Mesenchymal stem cell (in vitro differentiated cells and primary cell): ENCODE data around the gene MACROD2.

Experiments
- DNase-seq: peaks from one replicate; pipeline ENCODE4 v3.0.0-alpha.2; 2013
- H2AFZ ChIP-seq: one replicate; pipeline ENCODE4 v1.6.1; 2013; ENCODE audit warnings: low read depth, mild to moderate bottlenecking, control low read depth, inconsistent platforms, low read length, moderate library complexity
- H2AK5ac ChIP-seq: 2 replicates; pipeline ENCODE4 v1.6.1; 2013; ENCODE audit warnings: low read length, moderate library complexity, mild to moderate bottlenecking, inconsistent platforms; ENCODE audit not compliant: severe bottlenecking
- H2BK120ac ChIP-seq: one replicate; pipeline ENCODE4 v1.6.1; 2013; ENCODE audit warnings: low read depth, mild to moderate bottlenecking, inconsistent platforms, low read length, moderate library complexity
- H2BK12ac ChIP-seq, 2 experiments: one replicate each; pipeline ENCODE4 v1.6.1; 2013; ENCODE audit warnings: inconsistent platforms in 2 of 2, low read length in 2 of 2, mild to moderate bottlenecking in 2 of 2, moderate library complexity in 2 of 2, control low read depth in 1 of 2
- H2BK15ac ChIP-seq: one replicate; pipeline ENCODE4 v1.6.1; 2013; ENCODE audit warnings: mild to moderate bottlenecking, low read depth, inconsistent platforms; ENCODE audit not compliant: poor library complexity, severe bottlenecking
- H2BK5ac ChIP-seq: 2 replicates; pipeline ENCODE4 v1.6.1; 2013; ENCODE audit warnings: low read depth, mild to moderate bottlenecking, low read length, control low read depth, inconsistent platforms; ENCODE audit not compliant: poor library complexity, severe bottlenecking
- H3K14ac ChIP-seq, 2 experiments: one replicate each; pipeline ENCODE4 v1.6.1; 2013; ENCODE audit warnings: inconsistent platforms in 2 of 2, low read length in 2 of 2, control low read depth in 1 of 2, mild to moderate bottlenecking in 1 of 2, moderate library complexity in 1 of 2
- H3K18ac ChIP-seq, 2 experiments: one replicate each; pipeline ENCODE4 v1.6.1; 2013; ENCODE audit warnings: inconsistent platforms in 2 of 2, low read length in 2 of 2, control low read depth in 1 of 2, low read depth in 1 of 2, mild to moderate bottlenecking in 1 of 2
- H3K23ac ChIP-seq, 2 experiments: one replicate each; pipeline ENCODE4 v1.6.1; 2013; ENCODE audit warnings: inconsistent platforms in 2 of 2, low read length in 2 of 2, mild to moderate bottlenecking in 2 of 2, moderate library complexity in 2 of 2, control low read depth in 1 of 2
- H3K27ac ChIP-seq: 2 replicates; pipeline ENCODE4 v1.5.1; 2013; ENCODE audit warnings: mild to moderate bottlenecking, moderate library complexity, low read length, control low read depth, inconsistent platforms; ENCODE audit not compliant: poor library complexity, severe bottlenecking
- H3K27me3 ChIP-seq, 2 experiments: 2 replicates each; pipeline versions ENCODE4 v1.6.1 to v1.7.0; 2013; ENCODE audit warnings: low read length in 2 of 2, mild to moderate bottlenecking in 2 of 2, moderate library complexity in 2 of 2, control low read depth in 1 of 2, inconsistent platforms in 1 of 2; ENCODE audit not compliant: control insufficient read depth in 1 of 2, insufficient read depth in 1 of 2
- H3K36me3 ChIP-seq, 2 experiments: 2 replicates each; pipeline versions ENCODE4 v1.6.1 to v1.7.0; 2013; ENCODE audit warnings: low read length in 2 of 2, control low read depth in 1 of 2, inconsistent platforms in 1 of 2, low read depth in 1 of 2, mild to moderate bottlenecking in 1 of 2; ENCODE audit not compliant: insufficient read depth in 2 of 2, control insufficient read depth in 1 of 2
- H3K4ac ChIP-seq, 2 experiments: one replicate each; pipeline ENCODE4 v1.6.1; 2013; ENCODE audit warnings: inconsistent platforms in 2 of 2, low read length in 2 of 2, mild to moderate bottlenecking in 2 of 2, moderate library complexity in 2 of 2, control low read depth in 1 of 2, low read depth in 1 of 2
- H3K4me1 ChIP-seq: 2 replicates; pipeline ENCODE4 v1.6.1; 2013; ENCODE audit warnings: low read depth, low read length, control low read depth; ENCODE audit not compliant: control insufficient read depth, insufficient read depth
- H3K4me2 ChIP-seq: 2 replicates; pipeline ENCODE4 v1.6.1; 2013; ENCODE audit warnings: low read length, mild to moderate bottlenecking, inconsistent platforms; ENCODE audit not compliant: poor library complexity, severe bottlenecking
- H3K4me3 ChIP-seq, 2 experiments: 2 replicates each; pipeline versions ENCODE4 v1.5.1 to v1.7.0; 2013; ENCODE audit warnings: low read length in 2 of 2, mild to moderate bottlenecking in 2 of 2, control low read depth in 1 of 2, low read depth in 1 of 2; ENCODE audit not compliant: insufficient read depth in 1 of 2
- H3K79me1 ChIP-seq: replicated peaks from 2 replicates; pipeline ENCODE4 v1.6.1; 2013; ENCODE audit warnings: mild to moderate bottlenecking, control low read depth, low read length, inconsistent platforms; ENCODE audit not compliant: poor library complexity, severe bottlenecking
- H3K9ac ChIP-seq: 2 replicates; pipeline ENCODE4 v1.7.0; 2013; ENCODE audit warnings: mild to moderate bottlenecking, low read length, moderate library complexity
- H3K9me3 ChIP-seq: 2 replicates; pipeline ENCODE4 v1.7.0; 2013; ENCODE audit warnings: mild to moderate bottlenecking, low read length; ENCODE audit not compliant: control insufficient read depth
- H4K8ac ChIP-seq: one replicate; pipeline ENCODE4 v1.6.1; 2013; ENCODE audit warnings: inconsistent platforms, mild to moderate bottlenecking, low read length, moderate library complexity
- H4K91ac ChIP-seq: one replicate; pipeline ENCODE4 v1.6.1; 2013; ENCODE audit warnings: mild to moderate bottlenecking, low read length, inconsistent platforms
- WGBS: methylation state at CpG from one replicate; pipeline ENCODE4 v1.1.7; 2013; ENCODE audit warnings: mixed read lengths; 5-methylcytosine and 5-hydroxymethylcytosine counted together

Gene MACROD2

GRCh38 chr20:16013631-16014030, 2018.3 kb downstream of the MACROD2 start:
- Histone ChIP-seq H3K4me2 (no peak overlapping the region), H3K9me3 (peaks cover 4% of the 10 kb centered on the region), H3K27ac (no peak overlapping the region), H3K36me3 (no peaks in the 10 kb centered on the region), H2BK120ac (no peak overlapping the region), H4K8ac (no peak overlapping the region), H3K4ac (no peak overlapping the region), H3K23ac (no peak overlapping the region), H2AK5ac (no peak overlapping the region), H2AFZ (no peak overlapping the region), H2BK5ac (no peak overlapping the region), H3K18ac (no peak overlapping the region), H4K91ac (no peak overlapping the region), H2BK15ac (no peak overlapping the region), H3K27me3 (no peaks in the 10 kb centered on the region), H3K79me1 (peaks cover 1% of the 10 kb centered on the region), H3K4me3 (no peak overlapping the region), H3K14ac (no peak overlapping the region), H2BK12ac (no peak overlapping the region), H3K9ac (no peak overlapping the region), H3K4me1 (peaks cover 7% of the 10 kb centered on the region)
- no peak for DNase-seq
- 85% methylated on average over 3 of the region's 4 CpGs for WGBS

GRCh38 chr20:16014436-16014835, 2019.1 kb downstream of the MACROD2 start:
- H3K4me2 ChIP-seq: no peak overlapping the region
- no peak overlapping the region for H3K14ac ChIP-seq
- H3K9ac ChIP-seq: no peak overlapping the region
- H4K8ac ChIP-seq: no peak overlapping the region
- 65% methylated on average over 1 of the region's 2 CpGs for WGBS
- H3K27ac ChIP-seq: no peak overlapping the region
- no peak overlapping the region for H4K91ac ChIP-seq
- H3K18ac ChIP-seq: no peak overlapping the region
- H2AK5ac ChIP-seq: peak overlapping the region; percentile 49
- no peak overlapping the region for H2BK12ac ChIP-seq
- H3K4me3 ChIP-seq: no peak overlapping the region
- H3K4ac ChIP-seq: no peak overlapping the region
- peaks cover 4% of the 10 kb centered on the region for H3K9me3 ChIP-seq
- no peak overlapping the region for H2BK120ac ChIP-seq
- no peaks in the 10 kb centered on the region for H3K27me3 ChIP-seq
- H3K4me1 ChIP-seq: peaks cover 7% of the 10 kb centered on the region
- no peak overlapping the region for H2BK15ac ChIP-seq
- no peak for DNase-seq
- H3K79me1 ChIP-seq: peaks cover 1% of the 10 kb centered on the region
- H2AFZ ChIP-seq: no peak overlapping the region
- no peak overlapping the region for H3K23ac ChIP-seq
- no peaks in the 10 kb centered on the region for H3K36me3 ChIP-seq
- no peak overlapping the region for H2BK5ac ChIP-seq

GRCh38 chr20:16017656-16018055, 2022.3 kb downstream of the MACROD2 start:
- no peak overlapping the region for H3K9ac ChIP-seq
- H3K4ac ChIP-seq: no peak overlapping the region
- no peak overlapping the region for H3K23ac ChIP-seq
- no peak overlapping the region for H3K18ac ChIP-seq
- no peak overlapping the region for H2AFZ ChIP-seq
- no peak overlapping the region for H3K14ac ChIP-seq
- H3K4me2 ChIP-seq: no peak overlapping the region
- H2BK12ac ChIP-seq: no peak overlapping the region
- H2BK120ac ChIP-seq: no peak overlapping the region
- no peaks in the 10 kb centered on the region for H3K36me3 ChIP-seq
- no peaks in the 10 kb centered on the region for H3K27me3 ChIP-seq
- peaks cover 11% of the 10 kb centered on the region for H3K4me1 ChIP-seq
- no peaks in the 10 kb centered on the region for H3K9me3 ChIP-seq
- no peak overlapping the region for H2BK5ac ChIP-seq
- WGBS: no CpG with 5 or more reads among the region's 1 CpG
- no peak overlapping the region for H4K8ac ChIP-seq
- H4K91ac ChIP-seq: no peak overlapping the region
- H2AK5ac ChIP-seq: no peak overlapping the region
- no peak for DNase-seq
- no peaks in the 10 kb centered on the region for H3K79me1 ChIP-seq
- peak overlapping the region; percentile 18 for H3K27ac ChIP-seq
- H3K4me3 ChIP-seq: no peak overlapping the region
- no peak overlapping the region for H2BK15ac ChIP-seq

- H3K4me3 ChIP-seq: no peak overlapping the region
These were observed 2023.6 kb downstream of the MACROD2 start for GRCh38 chr20:16018881-16019280.

More at GRCh38 chr20:16018881-16019280, 2023.6 kb downstream of the MACROD2 start:
- Histone ChIP-seq H3K23ac (no peak overlapping the region), H4K8ac (no peak overlapping the region), H2AK5ac (no peak overlapping the region), H2AFZ (no peak overlapping the region), H3K4me1 (peaks cover 11% of the 10 kb centered on the region), H3K27ac (peak overlapping the region; percentile 44), H3K9me3 (no peaks in the 10 kb centered on the region), H3K4ac (no peak overlapping the region), H2BK15ac (no peak overlapping the region), H3K9ac (no peak overlapping the region), H4K91ac (no peak overlapping the region), H3K14ac (no peak overlapping the region), H3K27me3 (no peaks in the 10 kb centered on the region), H2BK5ac (no peak overlapping the region), H2BK120ac (no peak overlapping the region), H2BK12ac (no peak overlapping the region), H3K36me3 (no peaks in the 10 kb centered on the region), H3K4me2 (no peak overlapping the region), H3K79me1 (no peaks in the 10 kb centered on the region), H3K18ac (no peak overlapping the region)
- no peak for DNase-seq
